ENCODE data around the gene NRXN3.

Gene NRXN3

GRCh38 chr14:79443602-79444001 lies 1273.4 kb downstream of the NRXN3 start:
- no peak for FAIRE-seq

GRCh38 chr14:79448960-79449359 lies 1278.8 kb downstream of the NRXN3 start:
- FAIRE-seq (no peak), DNase-seq (ENCODE audit: low spot score) (no peak)

More at GRCh38 chr14:79443602-79444001, 1273.4 kb downstream of the NRXN3 start:
- DNase-seq (ENCODE audit: low spot score): no peak

GRCh38 chr14:79451601-79452000 lies 1281.4 kb downstream of the NRXN3 start:
- DNase-seq (ENCODE audit: low spot score): no peak
- no peak for FAIRE-seq

GRCh38 chr14:79453276-79453675 lies 1283.1 kb downstream of the NRXN3 start:
- DNase-seq (ENCODE audit: low spot score) (no peak), FAIRE-seq (no peak)

- DNase-seq (ENCODE audit: low spot score) (no peak), FAIRE-seq (no peak)
These were observed 1294.3 kb downstream of the NRXN3 start for GRCh38 chr14:79464468-79464867.

GRCh38 chr14:79465651-79466050 lies 1295.5 kb downstream of the NRXN3 start:
- no peak for FAIRE-seq
- no peak for DNase-seq (ENCODE audit: low spot score)

- FAIRE-seq: no peak
- DNase-seq (ENCODE audit: low spot score): no peak
These were observed 1296.9 kb downstream of the NRXN3 start for GRCh38 chr14:79466938-79467527.

GRCh38 chr14:79467835-79468234 lies 1297.7 kb downstream of the NRXN3 start:
- DNase-seq (ENCODE audit: low spot score): no peak
- FAIRE-seq: no peak

- DNase-seq (ENCODE audit: low spot score) (no peak), FAIRE-seq (no peak)
These were observed 1298.3 kb downstream of the NRXN3 start for GRCh38 chr14:79468486-79468885.

- FAIRE-seq: no peak
- no peak for DNase-seq (ENCODE audit: low spot score)
These were observed 1303.5 kb downstream of the NRXN3 start for GRCh38 chr14:79473651-79474050.

- no peak for DNase-seq (ENCODE audit: low spot score)
- no peak for FAIRE-seq
These were observed 1305.8 kb downstream of the NRXN3 start for GRCh38 chr14:79475887-79476532.

GRCh38 chr14:79476552-79476951 lies 1306.4 kb downstream of the NRXN3 start:
- no peak for DNase-seq (ENCODE audit: low spot score)
- no peak for FAIRE-seq

GRCh38 chr14:79480212-79480611 lies 1310.0 kb downstream of the NRXN3 start:
- DNase-seq (ENCODE audit: low spot score) (no peak), FAIRE-seq (no peak)

GRCh38 chr14:79482825-79483224 lies 1312.7 kb downstream of the NRXN3 start:
- DNase-seq (ENCODE audit: low spot score) (no peak), FAIRE-seq (no peak)

- FAIRE-seq (no peak), DNase-seq (ENCODE audit: low spot score) (peak; percentile 53)
These were observed 1313.6 kb downstream of the NRXN3 start for GRCh38 chr14:79483477-79484388.

- DNase-seq (ENCODE audit: low spot score): no peak
- FAIRE-seq: no peak
These were observed 1317.5 kb downstream of the NRXN3 start for GRCh38 chr14:79487632-79488031.

GRCh38 chr14:79491161-79491560 lies 1321.0 kb downstream of the NRXN3 start:
- no peak for FAIRE-seq
- no peak for DNase-seq (ENCODE audit: low spot score)

- FAIRE-seq (no peak), DNase-seq (ENCODE audit: low spot score) (no peak)
These were observed 1323.0 kb downstream of the NRXN3 start for GRCh38 chr14:79493081-79493645.

GRCh38 chr14:79496701-79497100 lies 1326.5 kb downstream of the NRXN3 start:
- DNase-seq (ENCODE audit: low spot score) (no peak), FAIRE-seq (no peak)

GRCh38 chr14:79500489-79500888 lies 1330.3 kb downstream of the NRXN3 start:
- no peak for FAIRE-seq

GRCh38 chr14:79502136-79502750 lies 1332.1 kb downstream of the NRXN3 start:
- FAIRE-seq (no peak), DNase-seq (ENCODE audit: low spot score) (no peak)

More at GRCh38 chr14:79500489-79500888, 1330.3 kb downstream of the NRXN3 start:
- no peak for DNase-seq (ENCODE audit: low spot score)

All from urothelium cell line (cell line).